GM12874 (cell line): ENCODE measurements around the gene FAM114A2.

ENCODE experiments used
- CTCF ChIP-seq: IDR thresholded peaks from 2 replicates; pipeline ENCODE4 v1.5.1; 2011; ENCODE audit warnings: low read depth, mild to moderate bottlenecking, control low read depth, low read length, moderate library complexity; ENCODE audit not compliant: insufficient read depth

FAM114A2 gene

GRCh38 chr5:154059583-154059982 is 20.9 kb upstream of the FAM114A2 start:
- no peak for TF ChIP-seq CTCF

- TF ChIP-seq CTCF: no peak
Measured at GRCh38 chr5:154059039-154059430, 20.3 kb upstream of the FAM114A2 start.

- TF ChIP-seq CTCF: no peak
Measured at GRCh38 chr5:154058055-154059038, 19.6 kb upstream of the FAM114A2 start.

- no peak for TF ChIP-seq CTCF
Measured at GRCh38 chr5:154055201-154055600, 16.5 kb upstream of the FAM114A2 start.

GRCh38 chr5:154053468-154053867 is 14.8 kb upstream of the FAM114A2 start:
- TF ChIP-seq CTCF: no peak

- no peak for TF ChIP-seq CTCF
Measured at GRCh38 chr5:154049636-154050035, 10.9 kb upstream of the FAM114A2 start.

- TF ChIP-seq CTCF: no peak
Measured at GRCh38 chr5:154047324-154047723, 8.6 kb upstream of the FAM114A2 start.
